ENCODE data around the gene SP100.

DNA sequence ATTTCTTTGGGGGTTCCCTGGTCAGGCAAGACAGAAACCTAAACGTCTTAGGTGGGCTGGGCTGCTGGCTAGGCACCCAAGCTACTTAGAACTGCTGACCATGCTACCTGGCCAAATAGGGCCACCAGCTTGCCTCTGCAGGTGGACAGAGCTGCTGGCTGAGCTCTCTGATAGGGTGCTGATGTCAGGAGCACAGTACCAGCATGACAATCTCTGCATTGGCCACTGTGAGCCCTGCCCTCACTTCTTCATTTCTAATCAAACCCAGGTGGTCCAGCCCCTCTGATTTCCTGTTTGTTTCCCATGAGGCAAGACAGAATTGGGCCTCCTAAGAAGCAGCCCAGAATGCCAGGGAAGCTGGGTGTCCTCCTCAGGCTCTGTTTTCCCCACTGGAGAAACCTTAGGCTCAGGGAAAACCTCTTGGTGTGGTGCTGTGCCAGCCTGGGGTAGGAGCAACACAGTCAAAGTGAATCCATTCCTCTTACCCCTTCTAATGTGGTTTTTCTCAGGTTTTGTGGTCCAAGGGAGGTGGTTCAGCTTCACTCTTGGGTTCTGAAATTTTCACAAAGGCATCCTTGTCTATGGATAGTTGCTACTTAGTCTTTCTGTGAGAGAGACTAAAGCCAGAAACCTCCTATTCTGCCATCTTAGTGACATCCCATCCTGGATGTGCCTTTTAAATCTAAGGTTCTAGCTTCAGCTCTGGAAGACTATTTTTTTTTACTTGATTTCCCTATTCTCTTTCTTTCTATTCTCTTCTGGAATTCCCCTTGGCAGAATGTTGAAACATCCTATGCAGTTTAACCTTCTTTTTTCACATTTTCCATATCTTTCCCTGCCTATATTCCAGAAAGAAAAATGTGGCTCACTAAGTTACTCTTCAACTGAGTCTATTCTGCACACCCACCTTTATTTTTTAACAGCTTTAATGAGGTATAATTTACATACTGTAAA is 15.2 kb downstream of the SP100 start:
- no peak for TF ChIP-seq CTCF (conservative IDR thresholded peaks at IDR 0.05; ENCODE audit: low read length)
- TF ChIP-seq EZH2phosphoT487 (IDR thresholded peaks at IDR 0.05; ENCODE audit: borderline replicate concordance) = no peak

Measured in Loucy (cell line).